HG03558 (cell line): ENCODE measurements around the gene KCNJ5.

Experiments
- ATAC-seq: cut with Tn5 transposase; IDR thresholded peaks from one replicate; pipeline ENCODE4 v1.9.1; 2021; ENCODE audit warnings: moderate number of reproducible peaks; ENCODE audit not compliant: unreplicated experiment; ENCODE audit errors: extremely low read depth

KCNJ5 gene

DNA sequence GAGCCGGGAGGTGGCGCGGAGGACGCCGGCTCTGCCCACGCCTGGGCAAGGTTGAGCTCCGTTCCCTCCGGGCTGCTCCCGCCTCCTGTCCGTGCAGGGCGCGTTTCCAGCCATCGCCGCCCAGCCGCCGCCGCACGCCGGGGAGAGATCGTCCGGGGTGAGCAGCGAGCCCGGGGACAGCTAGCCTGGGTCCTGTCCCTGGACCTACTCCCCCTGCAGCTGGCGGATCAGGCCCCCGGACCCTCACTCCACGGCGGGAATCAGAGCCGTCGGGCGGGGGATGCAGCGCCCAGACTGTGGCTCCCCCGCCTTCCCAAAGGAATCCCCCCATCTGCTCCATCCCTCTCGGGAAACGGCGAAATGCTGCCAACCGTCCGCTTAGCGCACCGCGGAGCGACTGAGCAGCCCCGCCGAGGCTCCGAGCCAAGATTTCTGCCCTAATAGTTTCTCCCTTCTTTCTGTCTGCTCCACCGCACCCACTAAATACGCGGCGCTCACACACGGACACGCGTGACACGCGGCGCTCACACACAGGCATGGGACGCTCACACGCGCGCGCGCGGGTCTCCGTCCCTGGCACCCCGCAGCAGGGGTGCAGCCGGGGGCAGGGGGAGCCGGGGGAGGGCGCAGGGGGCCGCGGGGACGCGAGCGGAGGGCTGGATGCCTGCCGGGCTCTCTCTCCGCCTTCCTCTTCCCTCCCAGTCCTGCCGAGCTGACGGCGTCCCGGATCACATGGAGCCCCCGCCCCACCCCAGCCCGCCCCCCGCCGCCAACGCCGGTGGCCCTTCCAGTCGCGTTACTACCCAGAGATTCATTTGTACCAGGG, at the start of gene KCNJ5:
TSS of gene KCNJ5 (plus strand) at position 814 of the 826 bp plus-strand sequence. CDS start 19,918 bp downstream, outside the sequence.
- no peak for ATAC-seq

DNA sequence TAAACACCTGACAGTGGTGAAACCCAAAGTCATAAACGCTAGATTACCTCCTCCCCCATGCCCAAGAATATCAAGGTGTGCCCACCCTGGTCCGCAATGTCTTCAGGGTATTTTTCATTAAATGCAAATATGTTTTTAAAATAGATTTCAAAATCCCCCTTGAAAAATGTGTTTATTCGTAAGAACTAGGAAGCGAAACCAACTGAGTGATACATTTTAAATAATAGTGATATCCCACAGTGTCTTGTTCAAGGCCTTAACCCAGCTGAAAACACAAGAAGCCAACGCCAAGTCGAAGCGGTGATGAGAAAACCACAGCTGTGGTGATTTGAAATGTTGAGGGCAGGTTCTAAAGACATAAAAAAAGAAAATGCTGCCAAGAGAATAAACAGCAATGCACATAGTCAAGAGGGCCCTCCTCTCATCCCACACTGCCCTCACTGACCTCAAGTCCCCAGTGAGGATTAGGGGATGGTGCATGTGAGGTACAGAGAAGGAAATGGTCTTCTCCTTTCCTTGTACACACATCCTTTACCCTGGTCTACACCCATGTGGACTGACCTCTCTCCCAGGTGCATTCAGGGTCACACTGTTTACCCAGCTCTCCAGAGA, 49.6 kb upstream of the KCNJ5 start:
- ATAC-seq: peak; percentile 29

DNA sequence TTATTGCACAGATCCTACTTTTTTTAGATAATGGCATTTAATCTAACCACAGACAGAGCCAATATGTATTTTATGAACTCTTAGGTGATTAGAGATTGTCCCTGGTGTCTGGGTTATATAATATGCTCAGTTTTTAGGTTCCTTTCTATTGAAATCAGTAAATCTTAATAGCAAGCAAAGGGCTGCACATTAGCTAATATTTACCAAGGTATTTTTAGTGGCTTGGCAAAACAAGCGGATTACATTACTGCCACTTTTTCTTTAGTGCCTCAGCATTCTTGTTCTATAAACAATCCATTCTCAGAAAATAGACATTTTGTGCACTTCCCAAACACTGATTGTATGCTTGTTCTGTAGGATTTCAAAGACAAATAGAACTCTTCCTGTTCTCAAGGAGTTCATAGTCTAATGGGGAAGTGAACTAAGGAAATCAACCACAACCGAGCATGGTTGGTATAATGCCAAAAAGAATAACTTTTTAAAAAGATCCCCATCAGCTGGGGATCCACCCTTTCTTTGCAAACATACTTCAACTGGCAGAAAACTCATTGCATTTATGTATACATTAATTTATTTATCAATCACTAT, 47.9 kb upstream of the KCNJ5 start:
- no peak for ATAC-seq

DNA sequence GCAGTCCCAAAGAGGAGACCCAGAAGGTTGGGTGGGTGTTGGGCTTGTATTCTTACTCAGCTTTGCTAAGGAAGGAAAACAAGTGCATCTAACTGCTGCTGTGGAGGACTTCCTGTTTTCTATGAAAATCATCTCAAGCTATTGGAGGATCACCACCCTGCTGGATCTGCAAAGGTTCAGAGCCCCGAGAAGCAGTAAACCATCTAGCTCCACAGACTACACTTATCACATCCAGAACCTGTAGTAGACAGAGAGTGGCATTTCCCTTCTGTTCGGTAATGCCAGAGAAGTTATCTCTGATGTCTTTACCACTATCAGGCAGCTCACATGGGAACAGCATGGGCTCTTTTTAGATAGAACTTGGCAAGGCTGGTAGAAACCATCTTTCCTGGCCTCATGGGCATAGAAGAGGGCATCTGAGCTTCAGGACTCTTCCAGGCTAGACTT, 45.8 kb upstream of the KCNJ5 start:
- no peak for ATAC-seq

DNA sequence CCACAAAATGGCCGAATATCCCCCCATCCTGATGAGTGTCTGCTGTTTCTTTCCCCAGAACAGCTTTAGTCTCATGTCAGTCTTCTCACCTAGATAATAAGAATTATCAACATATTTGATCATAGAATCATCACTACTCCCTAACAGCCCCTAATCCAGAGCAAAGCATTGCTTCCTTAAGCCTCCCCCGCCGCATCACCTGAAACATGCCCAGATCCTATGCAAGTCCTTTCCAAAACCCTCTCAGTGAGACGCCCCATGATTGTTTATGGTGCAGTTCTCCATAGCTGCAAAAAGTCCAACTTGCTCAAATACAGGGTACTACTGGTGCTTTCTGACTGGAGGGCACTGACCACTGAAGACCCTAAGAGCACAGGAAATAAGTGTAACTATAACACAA, 44.2 kb upstream of the KCNJ5 start:
- ATAC-seq: no peak

DNA sequence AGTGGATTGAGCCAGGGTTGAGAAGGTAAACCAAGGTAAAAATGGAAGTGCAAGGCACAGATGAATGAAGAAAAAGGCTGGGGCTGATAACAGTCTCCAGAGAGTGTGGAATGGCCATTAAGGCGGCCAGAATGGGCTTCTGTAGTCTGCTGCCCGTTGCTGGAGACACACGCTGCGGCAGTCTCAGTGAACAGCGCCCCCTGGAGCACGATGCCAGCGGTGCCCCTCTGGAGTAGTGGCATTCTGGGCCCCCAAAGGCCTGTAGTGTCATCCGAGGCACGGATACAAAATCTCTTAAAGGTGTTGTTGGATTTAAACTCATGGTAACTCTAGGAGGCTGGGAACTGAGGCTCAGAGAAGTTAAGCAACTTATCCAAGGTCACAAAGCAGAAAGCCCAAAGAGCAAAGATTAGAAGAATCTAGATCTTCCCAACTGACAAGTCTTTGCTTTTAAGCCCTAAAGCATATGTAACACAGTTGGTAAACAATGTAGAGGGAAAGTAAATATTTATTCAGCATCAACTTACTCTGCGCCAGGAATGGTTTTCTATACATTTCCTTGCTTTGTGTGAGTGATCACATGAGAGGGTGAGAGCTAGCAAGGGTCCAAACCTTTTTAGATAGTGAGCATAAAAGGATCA, 42.2 kb upstream of the KCNJ5 start:
- peak; percentile 67 for ATAC-seq

DNA sequence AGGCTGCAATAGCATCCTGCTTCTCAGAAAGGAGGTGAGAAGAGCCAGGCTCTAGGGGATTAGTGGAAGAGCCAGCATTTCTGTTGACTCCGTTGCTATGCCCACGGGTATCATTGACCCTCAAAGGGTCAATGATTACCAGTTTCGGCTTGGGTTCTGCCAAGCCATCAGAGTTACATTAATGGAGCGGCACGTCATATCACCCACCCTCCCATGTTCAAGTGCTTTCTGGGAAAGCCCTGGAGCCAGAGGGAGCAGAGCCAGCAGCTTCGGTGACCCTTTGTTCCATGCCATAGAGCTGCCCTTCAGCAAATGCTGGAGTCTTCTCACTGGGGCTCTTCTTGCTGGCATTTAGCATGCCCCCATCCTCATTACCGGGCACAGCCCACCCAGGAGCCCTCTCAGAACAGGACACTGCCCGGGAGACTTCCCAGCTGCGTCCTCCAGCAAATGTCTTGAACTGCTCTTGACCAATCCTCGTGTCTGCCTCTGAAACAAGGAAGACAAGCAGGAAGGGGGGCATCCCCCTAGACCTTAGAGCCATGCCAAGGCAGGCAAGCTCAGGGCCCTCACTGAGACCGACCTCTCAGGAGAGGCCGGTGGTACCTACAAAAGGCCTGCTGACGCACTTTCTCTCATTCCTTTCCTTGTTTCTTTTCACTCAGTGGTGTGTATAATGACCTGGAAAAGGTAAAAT, 38.7 kb upstream of the KCNJ5 start:
- no peak for ATAC-seq

DNA sequence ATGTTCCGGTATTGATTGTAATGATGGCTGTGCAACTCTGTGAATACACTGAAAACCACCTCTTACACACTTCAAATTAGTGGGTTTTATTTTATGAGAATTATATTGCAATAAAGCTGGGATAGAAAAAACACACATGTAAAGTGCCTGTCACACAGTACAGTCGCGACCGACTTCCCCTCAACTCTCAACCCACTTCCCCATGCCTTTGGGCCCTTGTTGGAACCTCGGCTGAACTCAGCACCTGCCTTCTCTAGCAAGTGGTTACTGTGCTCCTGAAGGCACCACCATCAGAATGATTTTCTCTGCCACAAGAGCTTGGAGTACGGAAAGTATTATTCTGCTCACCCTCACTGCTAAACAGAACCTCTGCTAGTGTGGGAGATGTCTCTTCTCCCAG, 37.6 kb upstream of the KCNJ5 start:
- no peak for ATAC-seq

DNA sequence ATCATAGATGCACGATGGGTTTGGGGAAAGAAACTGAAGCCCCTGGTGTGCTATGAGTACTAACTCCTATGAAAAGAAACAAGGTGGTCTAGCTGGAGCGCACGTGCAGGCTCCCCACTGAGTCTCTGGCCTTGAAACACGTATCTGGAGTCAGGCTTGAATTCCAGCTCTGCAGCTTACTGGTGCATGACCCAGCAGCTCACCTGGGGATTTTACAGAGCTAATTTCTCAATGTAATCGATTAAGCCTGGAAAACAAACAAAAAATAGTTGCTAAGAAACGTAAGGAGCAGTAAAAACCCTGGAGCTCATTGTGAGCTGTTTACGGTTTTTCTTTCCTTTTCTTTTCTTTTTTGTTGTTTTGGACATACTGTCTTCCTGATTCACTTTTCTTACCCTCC, 36.3 kb upstream of the KCNJ5 start:
- no peak for ATAC-seq

DNA sequence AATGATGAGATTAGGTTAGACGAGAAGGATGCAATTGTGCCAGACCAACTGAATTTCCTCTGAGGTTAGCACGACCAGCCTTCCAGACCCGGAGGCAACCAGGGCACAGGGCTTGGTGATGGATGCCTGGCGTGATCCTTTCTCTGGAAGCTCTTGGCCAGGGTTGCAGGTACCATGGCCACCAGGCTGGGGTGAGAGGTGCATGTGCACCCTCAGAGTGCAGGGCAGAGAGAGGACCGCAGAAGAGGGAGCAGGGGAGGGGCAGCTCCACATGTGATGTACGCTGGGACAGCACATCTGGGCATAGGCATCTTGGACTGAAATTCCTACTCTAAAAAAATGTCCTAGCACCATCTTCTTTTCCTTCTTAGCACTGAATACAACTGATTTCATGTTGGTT, 34.9 kb upstream of the KCNJ5 start:
- no peak for ATAC-seq

DNA sequence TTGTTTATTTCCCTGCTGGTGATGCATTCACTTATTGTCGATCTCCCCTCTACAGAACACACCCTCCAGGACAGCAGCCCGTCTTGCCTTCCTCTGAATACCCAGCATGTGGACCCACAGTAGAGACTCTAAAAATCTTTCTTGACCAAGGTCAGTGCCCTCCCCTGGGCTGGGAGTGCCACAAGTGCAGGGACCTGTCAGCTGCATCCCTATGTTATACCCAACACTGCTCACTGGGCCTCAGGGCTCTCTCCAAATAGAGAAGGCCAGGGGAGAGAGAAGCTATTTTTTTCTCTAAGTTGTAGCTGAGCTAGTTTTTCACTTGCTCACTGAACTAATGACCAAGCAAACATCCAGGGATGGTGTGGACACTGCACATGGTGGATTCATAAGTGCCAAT, 33.8 kb upstream of the KCNJ5 start:
- no peak for ATAC-seq

DNA sequence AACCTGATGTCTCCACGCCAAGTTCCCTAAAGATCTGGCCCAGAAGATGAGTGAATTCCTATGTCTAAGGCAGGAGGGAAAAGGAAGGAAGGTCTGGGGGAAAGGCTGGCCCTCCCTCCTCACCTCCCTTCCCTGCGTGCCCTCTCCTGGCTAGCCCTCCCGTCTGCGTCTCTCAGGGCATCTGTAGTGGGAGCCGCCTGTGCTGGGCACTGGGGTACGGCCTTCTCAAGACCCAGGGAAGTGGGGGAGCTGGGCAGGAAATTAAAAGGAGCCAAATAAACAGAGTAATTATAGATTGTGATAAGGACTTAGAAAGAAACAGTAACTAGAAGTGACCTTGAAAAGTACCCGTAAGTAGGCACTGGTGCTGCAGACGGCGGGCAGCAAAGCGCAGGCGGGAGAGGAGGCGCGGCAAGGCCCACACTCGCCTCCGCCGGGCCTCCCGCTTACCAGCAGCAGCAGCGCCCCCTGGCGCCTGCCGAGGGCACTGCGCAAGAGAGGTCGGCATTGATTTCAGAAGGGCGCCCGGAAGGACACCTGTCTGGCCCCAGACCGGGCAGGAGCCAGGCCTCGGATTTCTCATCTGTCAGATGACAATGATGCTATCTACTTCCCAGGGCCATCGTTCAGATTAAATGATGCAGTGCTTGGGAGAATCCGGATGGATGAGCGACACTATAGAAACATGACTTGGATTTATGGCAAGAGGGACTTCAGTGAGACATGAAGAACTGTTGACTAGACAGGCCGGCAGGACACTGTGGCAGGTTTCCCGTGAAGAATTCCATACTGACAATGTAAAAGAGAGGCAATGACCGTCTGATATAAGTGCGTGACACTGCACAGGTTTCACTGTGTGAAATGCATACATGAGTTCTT, 31.4 kb upstream of the KCNJ5 start:
- no peak for ATAC-seq

DNA sequence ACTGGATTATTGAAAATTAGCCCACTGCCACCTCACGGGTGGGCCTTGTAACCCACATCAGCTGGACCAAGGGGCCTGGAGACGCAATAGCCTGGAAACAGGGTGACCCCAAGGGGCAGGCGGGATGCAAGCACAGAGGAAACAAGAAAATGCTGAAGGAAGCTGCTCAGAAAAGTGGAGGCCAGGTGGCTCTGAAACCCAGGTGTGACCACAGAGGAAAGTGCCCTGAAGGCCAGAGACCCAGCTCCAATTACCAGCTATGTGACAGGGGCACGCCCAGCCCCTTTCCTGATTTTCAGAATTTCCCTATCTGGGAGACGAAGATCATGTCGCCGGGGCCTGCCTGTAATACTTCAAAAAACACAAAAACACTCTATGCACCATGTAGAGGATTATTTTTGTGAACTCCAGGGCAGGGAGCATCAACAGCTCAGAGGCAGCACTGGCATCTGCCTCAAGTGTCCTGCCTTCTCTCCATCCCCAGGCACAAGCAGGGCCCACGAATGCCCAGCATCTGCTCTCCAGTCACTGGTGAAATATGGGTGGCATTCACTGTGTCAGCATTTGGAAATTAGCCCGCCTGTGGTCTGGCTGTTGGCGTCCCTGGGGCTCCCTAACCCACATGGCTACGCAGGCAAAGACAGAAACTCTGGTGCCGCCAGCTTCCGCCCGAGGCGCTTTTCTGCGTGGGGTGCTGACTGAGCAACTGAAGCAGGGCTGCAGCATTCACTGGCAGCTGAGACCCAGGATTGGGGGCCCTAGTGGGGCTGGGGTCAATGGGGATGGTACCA, 30.4 kb upstream of the KCNJ5 start:
- ATAC-seq: no peak

DNA sequence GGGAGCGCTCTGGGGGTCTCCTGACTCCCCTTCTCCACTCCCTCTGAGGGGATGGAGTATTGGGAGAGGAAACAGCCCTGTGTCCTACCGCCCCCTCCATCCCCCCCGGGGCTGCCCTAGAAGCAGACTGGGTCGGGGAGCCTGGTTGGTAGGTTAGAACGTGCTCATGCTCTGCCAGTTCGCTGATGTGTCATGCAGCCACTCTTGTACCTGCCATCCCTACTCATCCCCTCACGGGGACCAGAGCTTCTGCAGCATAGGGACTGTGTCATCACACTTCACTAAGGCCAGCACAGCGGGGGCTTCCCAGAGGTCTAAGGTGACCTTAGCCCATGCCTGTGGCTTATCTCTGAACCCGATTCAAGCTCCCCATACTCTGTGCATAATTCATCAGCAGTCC, 28.8 kb upstream of the KCNJ5 start:
- ATAC-seq: no peak

DNA sequence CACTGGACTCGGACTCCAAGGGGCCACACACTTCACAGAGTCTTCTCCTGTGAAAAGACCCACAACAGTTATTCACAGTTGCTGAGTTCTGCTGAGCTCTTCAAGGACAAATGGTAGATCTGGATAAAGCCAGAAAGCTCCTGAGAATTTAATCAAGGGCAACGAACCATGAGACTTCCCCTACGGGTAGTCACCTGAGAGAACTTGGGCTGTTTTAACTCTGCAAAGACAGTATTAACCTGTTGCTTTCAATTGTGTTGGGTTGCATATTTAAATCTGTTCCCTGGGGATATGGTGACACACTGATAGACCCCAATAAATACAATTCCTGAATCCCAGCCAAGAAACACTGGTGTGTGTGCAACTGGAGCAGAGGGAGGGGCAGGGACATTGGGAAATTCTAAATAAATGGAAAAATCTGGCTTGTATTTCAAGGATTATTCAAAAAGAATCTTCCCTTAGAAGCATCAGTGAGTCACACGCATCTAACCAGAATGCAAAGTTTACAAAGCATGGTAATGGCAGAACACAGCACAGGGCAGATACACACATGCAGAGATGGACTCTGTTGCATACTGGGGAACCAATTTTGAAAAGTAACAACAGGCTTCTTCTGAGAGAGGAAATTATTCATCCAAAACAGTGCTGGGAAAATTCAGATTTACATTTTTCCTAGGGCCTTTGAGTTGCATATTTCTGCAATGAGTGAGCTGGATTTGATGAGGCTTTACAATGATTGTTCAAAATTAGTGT, 28.1 kb upstream of the KCNJ5 start:
- no peak for ATAC-seq

DNA sequence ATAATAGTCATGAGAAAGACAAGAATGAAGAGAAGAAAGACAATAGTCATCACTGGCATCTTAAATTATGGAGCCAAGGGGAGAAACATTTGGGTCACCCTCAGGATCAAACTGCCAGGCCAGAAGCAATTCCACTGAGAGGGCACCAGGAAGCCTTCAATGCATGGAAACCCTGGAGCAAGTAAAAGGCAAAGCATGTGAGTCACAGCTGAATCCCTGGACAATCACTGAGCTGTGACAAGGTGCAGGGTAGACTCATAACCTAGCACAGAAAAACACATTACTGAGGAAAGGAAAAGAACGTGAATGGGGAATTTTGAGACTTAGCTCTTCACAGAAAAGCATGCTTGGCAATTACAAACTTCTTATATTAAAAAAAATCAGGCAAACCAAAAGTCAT, 25.7 kb upstream of the KCNJ5 start:
- ATAC-seq: no peak

DNA sequence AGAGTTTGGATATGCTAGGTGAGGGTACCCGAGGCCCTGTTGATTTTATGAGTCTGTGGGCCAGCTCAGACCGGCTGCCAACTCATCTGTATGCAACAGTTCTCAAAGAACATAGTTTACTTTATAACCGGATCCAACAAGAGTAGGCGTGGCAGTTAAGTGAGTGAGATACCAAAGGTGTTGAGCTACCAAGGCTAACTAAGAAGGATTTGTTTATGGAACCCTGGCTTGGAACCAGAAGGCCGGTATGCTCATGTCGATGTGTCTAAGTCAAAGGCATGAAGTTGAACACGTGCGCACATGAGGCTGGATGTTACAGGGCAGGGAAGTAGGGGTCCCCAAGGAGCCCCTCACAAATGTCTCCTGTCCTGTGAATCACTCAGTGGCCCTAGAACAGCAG, 23.9 kb upstream of the KCNJ5 start, which contains the start of gene KCNJ1:
TSS of gene KCNJ1 (minus strand) at position 20 of the 400 bp plus-strand sequence. CDS start 27,053 bp downstream, outside the sequence.
- ATAC-seq: no peak
